H1 (cell line): Measurements from ENCODE around the gene GLYR1. TPM values are rescaled to one million over a fixed set of nuclear protein-coding genes. Genes with fewer than 3 reads are reported as not detected.

ENCODE experiments used
- RBBP5 ChIP-seq: IDR thresholded peaks from 2 replicates; pipeline ENCODE4 v1.7.1; 2012; ENCODE audit warnings: low read depth, mild to moderate bottlenecking, inconsistent platforms, low read length, moderate library complexity, borderline replicate concordance
- polyA plus RNA-seq, 7 experiments: library from polyadenylated mRNA; depleted of rRNA in 3 of 7; stranded (reverse) in 5 of 7; unstranded in 2 of 7; fragments of >200 nt in 5 of 7; fragments of 200-250 nt in 2 of 7; gene quantifications; 1 replicate in 5 of 7; 2 replicates in 1 of 7; 4 replicates in 1 of 7; pipeline versions ENCODE4 v1.2.1 to v1.2.3, GENCODE V29; 2011 to 2013; ENCODE audit warnings: missing spikeins in 2 of 7, mixed read lengths in 2 of 7
- total RNA-seq: library from RNA; stranded (reverse); fragmentation: NEBNext Ultra II Directional; extraction: Animal tissue kit (Norgen Biotek cat#: 25700); gene quantifications from 2 replicates; pipeline ENCODE4 v1.2.1, GENCODE V29; 2021

GLYR1 gene
- total and polyA plus RNA-seq, 2 of the 8 experiments (the other 6 are each of a cell fraction or from before 2014, with no cell fraction given) = 50.2 to 115 TPM

DNA sequence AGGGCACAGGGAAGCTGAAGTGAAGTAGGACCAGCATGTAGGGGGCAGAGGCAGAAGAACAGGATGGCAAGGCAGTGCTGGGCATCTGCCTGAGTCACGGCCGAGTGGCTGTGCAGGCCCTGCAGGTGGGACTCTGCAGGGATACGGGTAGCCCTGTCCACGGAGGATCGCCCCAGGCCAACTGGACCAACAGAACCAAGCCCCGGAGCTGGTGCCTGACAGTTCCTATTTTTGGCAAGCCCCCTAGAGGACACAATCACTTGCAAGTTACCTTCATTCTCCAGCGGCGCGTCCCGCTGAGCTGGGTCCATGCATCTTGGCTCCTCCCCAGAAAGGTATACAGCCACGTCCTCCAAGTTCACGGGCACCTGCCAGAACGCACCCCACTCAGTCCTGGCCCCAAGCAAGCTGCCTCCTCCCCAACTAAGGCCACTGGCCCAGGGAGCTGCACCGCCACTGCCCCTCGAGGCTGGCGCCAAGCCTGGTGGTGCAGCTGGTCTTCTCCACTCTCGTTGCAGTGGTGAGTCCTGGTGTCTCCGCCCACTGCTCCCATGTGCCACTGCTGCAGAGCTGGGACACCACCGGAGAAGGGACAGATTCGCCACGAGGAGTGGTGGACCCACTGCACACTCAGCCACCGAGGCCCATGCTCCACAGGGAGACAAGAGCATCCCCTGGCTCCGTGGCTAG is 86.7 kb downstream of the GLYR1 start (continued):
- no peak for TF ChIP-seq RBBP5
